Omental fat pad (tissue), 4 donors: ENCODE results near the gene ANKS6. TPM values are rescaled to one million over a fixed set of nuclear protein-coding genes. Genes with fewer than 3 reads are reported as not detected.

ENCODE experiments used
- ATAC-seq: fragments of 150-250 bp; one replicate; pipeline ENCODE4 v1.9.1; 2016; ENCODE audit warnings: mild to moderate bottlenecking, moderate library complexity; ENCODE audit not compliant: low FRiP score
- DNase-seq: peaks from one replicate; pipeline ENCODE4 v3.0.0-alpha.2; 2019; ENCODE audit warnings: low spot score
- CTCF ChIP-seq, 3 donors: fragments of 450-650 bp; IDR thresholded peaks; one replicate each; pipeline ENCODE4 v1.5.1; 2016 to 2017; ENCODE audit warnings: antibody characterized with exemption in 3 of 3, mild to moderate bottlenecking in 3 of 3, moderate library complexity in 2 of 3
- total RNA-seq, 4 donors: library from RNA; depleted of rRNA; stranded (reverse); fragments of >200 nt; gene quantifications; one replicate each; pipeline ENCODE4 v1.1.0, GENCODE V29; 2016

ANKS6 gene
- total RNA-seq, 4 donors from 2014 or later = 14.7 to 24.7 (median 20.4) TPM

- TF ChIP-seq CTCF (IDR thresholded peaks at IDR 0.05) = no peak
- ATAC-seq = no peak
- no peak for DNase-seq
Observed at GRCh38 chr9:98837516-98837915, 41.2 kb upstream of the ANKS6 start.

GRCh38 chr9:98836206-98836605 is 39.9 kb upstream of the ANKS6 start:
- no peak for TF ChIP-seq CTCF (IDR thresholded peaks at IDR 0.05)
- ATAC-seq (no peak), DNase-seq (no peak)

- TF ChIP-seq CTCF (IDR thresholded peaks at IDR 0.05) = no peak
- ATAC-seq = no peak
- DNase-seq = no peak
Observed at GRCh38 chr9:98834386-98834785, 38.0 kb upstream of the ANKS6 start.

GRCh38 chr9:98833090-98833956 is 37.0 kb upstream of the ANKS6 start:
- DNase-seq (no peak), ATAC-seq (peak; percentile 44)
- no peak for TF ChIP-seq CTCF (IDR thresholded peaks at IDR 0.05)

- DNase-seq = no peak
- no peak for ATAC-seq
- TF ChIP-seq CTCF (IDR thresholded peaks at IDR 0.05) = no peak
Observed at GRCh38 chr9:98832768-98833089, 36.4 kb upstream of the ANKS6 start.

- no peak for TF ChIP-seq CTCF (IDR thresholded peaks at IDR 0.05)
- no peak for DNase-seq
- no peak for ATAC-seq
Observed at GRCh38 chr9:98831696-98832095, 35.3 kb upstream of the ANKS6 start.

GRCh38 chr9:98830554-98830953 is 34.2 kb upstream of the ANKS6 start:
- ATAC-seq (no peak), DNase-seq (no peak)
- TF ChIP-seq CTCF (IDR thresholded peaks at IDR 0.05) = no peak
